IPS DF 19.7 (cell line): ENCODE measurements around the gene ITPRID2.
"Not testable (repeated sequence)": the region's sequence is repeated elsewhere in the genome, so short reads cannot be mapped to it uniquely, and the experiment has no call there.

Experiments used
- DNase-seq: peaks from one replicate; pipeline ENCODE4 v3.0.0-alpha.2; 2013; ENCODE audit warnings: low read depth, low spot score

The ITPRID2 gene

GRCh38 chr2:181959508-181959907 lies 68.0 kb downstream of the ITPRID2 start:
- DNase-seq: no peak

- not testable (repeated sequence) for DNase-seq
These were observed 69.6 kb downstream of the ITPRID2 start for GRCh38 chr2:181961167-181961566.

GRCh38 chr2:181962142-181962541 lies 70.6 kb downstream of the ITPRID2 start:
- no peak for DNase-seq

- DNase-seq: no peak
These were observed 78.7 kb downstream of the ITPRID2 start for GRCh38 chr2:181970160-181970794.

GRCh38 chr2:181971032-181971431 lies 79.5 kb downstream of the ITPRID2 start:
- no peak for DNase-seq

- DNase-seq: no peak
These were observed 81.1 kb downstream of the ITPRID2 start for GRCh38 chr2:181972431-181973170.

GRCh38 chr2:181973171-181973783 lies 81.7 kb downstream of the ITPRID2 start:
- DNase-seq: no peak

GRCh38 chr2:181977661-181978350 lies 86.3 kb downstream of the ITPRID2 start:
- no peak for DNase-seq

GRCh38 chr2:181978351-181979150 lies 87.0 kb downstream of the ITPRID2 start:
- no peak for DNase-seq
